WERI-Rb-1 (cell line): ENCODE data around the gene MAP3K14.

Source experiments
- DNase-seq: peaks from one replicate; pipeline ENCODE4 v3.0.0-alpha.2; 2020
- H3K27ac ChIP-seq: fragments of 250-450 bp; sonication (Bioruptor Pico); 2 replicates; pipeline ENCODE4 v1.5.1; 2020; ENCODE audit warnings: mild to moderate bottlenecking, moderate library complexity
- H3K27me3 ChIP-seq: fragments of 250-450 bp; sonication (Bioruptor Pico); 2 replicates; pipeline ENCODE4 v1.5.1; 2021; ENCODE audit warnings: mild to moderate bottlenecking, low read depth, moderate library complexity; ENCODE audit not compliant: insufficient read depth, severe bottlenecking
- H3K36me3 ChIP-seq: fragments of 250-450 bp; sonication (Bioruptor Pico); 2 replicates; pipeline ENCODE4 v1.5.1; 2020; ENCODE audit warnings: mild to moderate bottlenecking, moderate library complexity
- H3K4me3 ChIP-seq: 2 replicates; pipeline ENCODE4 v1.5.1; 2011; ENCODE audit warnings: low read depth, mild to moderate bottlenecking, control low read depth, low read length
- H3K9me3 ChIP-seq: fragments of 250-450 bp; sonication (Bioruptor Pico); 2 replicates; pipeline ENCODE4 v1.5.1; 2021; ENCODE audit warnings: mild to moderate bottlenecking, moderate library complexity; ENCODE audit not compliant: severe bottlenecking
- TF ChIP-seq, protein P1 (sequence below): IDR thresholded peaks from 2 replicates; pipeline ENCODE4 v1.5.1; 2011; ENCODE audit warnings: low read depth, mild to moderate bottlenecking, control low read depth, inconsistent platforms, low read length

MAP3K14 gene

DNA sequence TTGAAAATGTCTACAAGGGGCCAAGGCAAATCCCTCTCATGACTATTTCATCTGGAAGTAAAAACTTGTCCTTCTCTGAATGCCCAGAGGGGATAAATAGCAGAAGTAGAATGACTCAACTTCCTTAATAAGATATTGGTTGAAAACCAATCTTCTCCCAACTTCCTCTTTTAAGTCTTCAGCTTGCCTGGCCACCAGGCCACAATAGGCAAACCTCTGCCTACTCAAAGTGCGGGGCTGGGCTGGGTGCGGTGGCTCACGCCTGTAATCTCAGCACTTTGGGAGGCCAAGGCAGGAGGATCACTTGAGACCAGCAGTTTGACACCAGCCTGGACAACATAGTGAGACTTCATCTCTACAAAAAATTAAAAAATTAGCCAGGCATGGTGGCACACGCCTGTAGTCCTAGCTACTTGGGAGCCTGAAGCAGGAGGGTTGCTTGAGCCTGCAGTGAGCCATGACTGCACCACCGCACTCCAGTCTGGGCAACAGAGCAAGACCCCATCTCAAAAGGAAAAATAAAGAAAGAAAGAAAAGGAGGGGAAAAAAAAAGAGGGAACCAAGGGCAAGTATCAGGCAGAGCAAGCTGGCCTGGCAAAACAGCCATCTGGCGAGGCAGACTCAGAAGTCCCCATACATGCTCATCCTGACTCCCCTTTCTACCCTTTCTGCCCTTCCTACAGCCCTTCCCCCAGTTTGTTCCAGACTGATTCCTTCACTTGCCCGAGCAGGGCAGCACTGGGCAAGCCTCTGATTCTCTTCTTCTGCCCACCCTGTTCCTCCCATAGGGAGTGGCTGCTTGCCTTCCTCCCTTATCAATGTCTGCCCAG, 20.6 kb downstream of the MAP3K14 start:
- peaks cover 11% of the 10 kb centered on the region for H3K36me3 ChIP-seq
- no peaks in the 10 kb centered on the region for H3K9me3 ChIP-seq
- H3K27ac ChIP-seq = no peak overlapping the region
- no peaks in the 10 kb centered on the region for H3K27me3 ChIP-seq
- H3K4me3 ChIP-seq = no peak overlapping the region
- DNase-seq = no peak
- TF ChIP-seq, protein P1, sequence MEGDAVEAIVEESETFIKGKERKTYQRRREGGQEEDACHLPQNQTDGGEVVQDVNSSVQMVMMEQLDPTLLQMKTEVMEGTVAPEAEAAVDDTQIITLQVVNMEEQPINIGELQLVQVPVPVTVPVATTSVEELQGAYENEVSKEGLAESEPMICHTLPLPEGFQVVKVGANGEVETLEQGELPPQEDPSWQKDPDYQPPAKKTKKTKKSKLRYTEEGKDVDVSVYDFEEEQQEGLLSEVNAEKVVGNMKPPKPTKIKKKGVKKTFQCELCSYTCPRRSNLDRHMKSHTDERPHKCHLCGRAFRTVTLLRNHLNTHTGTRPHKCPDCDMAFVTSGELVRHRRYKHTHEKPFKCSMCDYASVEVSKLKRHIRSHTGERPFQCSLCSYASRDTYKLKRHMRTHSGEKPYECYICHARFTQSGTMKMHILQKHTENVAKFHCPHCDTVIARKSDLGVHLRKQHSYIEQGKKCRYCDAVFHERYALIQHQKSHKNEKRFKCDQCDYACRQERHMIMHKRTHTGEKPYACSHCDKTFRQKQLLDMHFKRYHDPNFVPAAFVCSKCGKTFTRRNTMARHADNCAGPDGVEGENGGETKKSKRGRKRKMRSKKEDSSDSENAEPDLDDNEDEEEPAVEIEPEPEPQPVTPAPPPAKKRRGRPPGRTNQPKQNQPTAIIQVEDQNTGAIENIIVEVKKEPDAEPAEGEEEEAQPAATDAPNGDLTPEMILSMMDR = no peak

DNA sequence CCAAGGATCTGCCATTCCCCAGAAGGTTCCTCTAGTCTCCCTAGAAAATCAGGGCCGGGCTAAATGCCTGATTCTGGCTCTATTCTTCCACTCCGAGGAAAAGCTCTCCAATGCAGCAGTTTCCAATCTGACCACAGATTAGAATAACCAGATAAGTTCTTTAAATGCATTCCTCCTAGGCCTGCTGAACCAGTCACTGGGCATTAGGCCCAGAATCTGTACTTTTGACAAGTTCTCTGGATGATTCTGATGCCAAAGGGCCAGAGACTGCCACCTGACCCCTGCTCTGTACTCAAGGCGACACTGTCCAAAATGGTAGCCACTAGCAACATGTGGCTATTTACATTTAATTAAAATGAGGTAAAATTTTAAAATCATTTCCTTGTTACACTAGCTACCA, 22.3 kb downstream of the MAP3K14 start:
- H3K27ac ChIP-seq = no peak overlapping the region
- DNase-seq = no peak
- peaks cover 23% of the 10 kb centered on the region for H3K36me3 ChIP-seq
- TF ChIP-seq, protein P1 = no peak
- H3K4me3 ChIP-seq = no peak overlapping the region
- no peaks in the 10 kb centered on the region for H3K27me3 ChIP-seq
- H3K9me3 ChIP-seq = no peaks in the 10 kb centered on the region

DNA sequence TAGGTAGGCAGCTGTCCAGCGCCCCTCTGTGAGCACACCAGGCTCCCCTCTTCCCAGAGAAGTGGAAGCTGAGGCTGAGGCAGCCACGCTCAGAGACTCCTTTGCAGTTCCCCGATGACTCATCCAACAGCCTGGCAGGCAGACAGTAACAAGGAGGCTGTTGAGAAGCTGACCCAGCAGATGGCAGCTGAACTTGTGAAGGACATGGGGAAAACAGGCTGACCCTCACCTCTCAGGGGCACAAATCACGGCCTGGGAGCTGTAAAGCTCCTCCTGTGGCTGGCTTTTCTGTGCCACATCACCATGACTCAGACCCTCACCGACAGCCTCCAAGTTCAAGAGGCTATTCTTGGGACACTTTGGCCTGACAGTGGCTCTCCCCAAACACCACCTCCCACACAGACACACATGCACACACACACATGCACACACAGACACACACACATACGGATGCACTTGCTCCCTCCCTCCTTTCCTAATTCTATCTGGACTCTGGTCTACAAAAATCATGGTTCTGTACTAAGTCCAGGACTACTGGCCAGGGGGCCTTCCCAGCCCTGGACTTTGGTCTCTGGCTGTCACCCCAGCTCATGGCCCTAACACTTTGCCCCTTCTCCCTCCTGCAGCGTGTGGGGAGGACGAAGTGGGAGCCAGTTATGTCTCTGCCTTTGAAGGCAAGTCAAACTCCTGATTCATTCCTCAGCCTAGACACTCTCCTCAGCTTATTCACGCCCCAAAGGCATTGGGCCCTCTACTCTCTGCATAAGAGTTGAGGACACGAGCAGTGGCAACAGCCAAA, 23.2 kb downstream of the MAP3K14 start:
- Histone ChIP-seq H3K4me3 (no peak overlapping the region), H3K9me3 (no peaks in the 10 kb centered on the region), H3K36me3 (peaks cover 25% of the 10 kb centered on the region), H3K27ac (peak overlapping the region; percentile 24), H3K27me3 (no peaks in the 10 kb centered on the region)
- TF ChIP-seq, protein P1 = no peak
- DNase-seq = peak; percentile 70

DNA sequence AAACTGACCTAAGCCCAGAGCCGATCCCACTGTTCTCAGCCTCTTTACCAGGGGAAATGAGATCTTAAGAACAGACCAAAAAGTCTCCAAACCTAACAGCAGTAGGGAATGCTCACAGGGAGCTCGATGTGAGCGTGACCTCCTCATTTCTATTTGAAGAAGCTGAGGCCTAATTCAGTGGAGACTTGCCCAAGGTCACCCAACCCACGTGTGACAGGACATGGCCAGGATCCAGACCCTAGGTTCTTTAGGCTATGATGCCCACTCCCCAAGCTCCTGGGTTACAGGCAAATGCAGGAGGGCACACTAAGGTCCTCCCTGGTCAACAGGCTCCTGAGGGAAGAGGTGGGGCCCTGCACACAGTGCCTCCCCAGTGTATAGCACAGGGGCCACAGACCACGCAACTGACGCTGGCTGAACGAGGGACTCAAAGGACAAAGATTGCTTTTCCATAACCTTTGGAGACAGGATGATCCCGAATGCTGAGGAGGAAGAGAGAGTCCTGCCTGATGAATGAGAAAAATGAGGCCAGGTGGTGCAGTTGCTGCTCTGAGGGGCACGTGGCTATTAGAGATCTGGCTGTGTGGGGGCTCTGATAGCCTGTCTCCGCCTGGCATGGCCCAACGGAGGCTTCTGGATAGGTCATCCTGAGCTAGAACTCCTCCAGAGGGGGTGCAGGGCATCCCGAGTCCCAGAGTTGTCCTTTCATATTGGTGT, 24.0 kb downstream of the MAP3K14 start:
- Histone ChIP-seq H3K9me3 (no peaks in the 10 kb centered on the region), H3K27me3 (no peaks in the 10 kb centered on the region), H3K4me3 (no peak overlapping the region), H3K36me3 (peaks cover 32% of the 10 kb centered on the region), H3K27ac (peak overlapping the region; percentile 24)
- TF ChIP-seq, protein P1 = no peak
- DNase-seq = no peak

DNA sequence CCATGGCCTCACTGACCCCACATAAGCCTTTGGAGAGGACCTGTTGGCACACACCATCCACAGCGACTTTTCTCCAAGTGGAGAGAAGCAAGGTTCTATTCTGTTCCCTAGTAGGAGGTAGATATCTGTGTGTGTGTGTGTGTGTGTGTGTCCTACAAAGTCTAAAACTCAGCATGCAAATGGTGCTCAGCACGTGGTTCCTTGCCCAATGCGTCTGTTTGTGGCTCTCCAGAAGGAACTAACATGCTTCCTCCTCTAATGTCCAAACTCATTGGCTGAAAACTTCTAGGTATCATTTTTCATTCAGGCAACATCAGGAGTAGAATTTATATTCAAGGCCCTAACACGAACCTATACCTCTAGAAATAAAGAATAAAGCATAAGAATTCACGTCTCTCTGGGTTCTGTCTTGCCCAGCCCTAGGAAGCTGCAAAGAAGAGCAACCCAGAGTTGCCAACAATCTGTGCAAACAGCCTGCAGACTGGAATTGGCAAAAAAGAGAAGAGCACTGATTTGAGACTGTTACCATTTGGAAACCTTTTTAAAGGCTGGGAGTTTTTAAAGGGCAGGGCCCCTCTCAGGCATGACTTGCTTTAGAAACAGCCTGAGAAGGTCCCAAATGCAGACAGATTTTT, 25.5 kb downstream of the MAP3K14 start:
- Histone ChIP-seq H3K9me3 (no peaks in the 10 kb centered on the region), H3K4me3 (no peak overlapping the region), H3K27ac (no peak overlapping the region), H3K27me3 (no peaks in the 10 kb centered on the region), H3K36me3 (peaks cover 48% of the 10 kb centered on the region)
- TF ChIP-seq, protein P1 = no peak
- DNase-seq = no peak
